ENCODE data around the gene PRR12.

GRCh38 chr19:49635530-49636232, 44.7 kb downstream of the PRR12 start:
- TF ChIP-seq CTCF (IDR thresholded peaks at IDR 0.05), result no peak
- no peak for TF ChIP-seq POLR2A (IDR thresholded peaks at IDR 0.05)

All from Peyer's patch (tissue), 4 donors.